Mesenchymal stem cell (in vitro differentiated cells and primary cell): ENCODE results near the gene NFIL3.
A peak's percentile ranks its signal among the peaks of the same experiment; 100 is the strongest.

ENCODE experiments used
- DNase-seq: peaks from one replicate; pipeline ENCODE4 v3.0.0-alpha.2; 2013
- H2AFZ ChIP-seq: one replicate; pipeline ENCODE4 v1.6.1; 2013; ENCODE audit warnings: low read depth, mild to moderate bottlenecking, control low read depth, inconsistent platforms, low read length, moderate library complexity
- H2AK5ac ChIP-seq: 2 replicates; pipeline ENCODE4 v1.6.1; 2013; ENCODE audit warnings: low read length, moderate library complexity, mild to moderate bottlenecking, inconsistent platforms; ENCODE audit not compliant: severe bottlenecking
- H2BK120ac ChIP-seq: one replicate; pipeline ENCODE4 v1.6.1; 2013; ENCODE audit warnings: low read depth, mild to moderate bottlenecking, inconsistent platforms, low read length, moderate library complexity
- H2BK12ac ChIP-seq, 2 experiments: one replicate each; pipeline ENCODE4 v1.6.1; 2013; ENCODE audit warnings: inconsistent platforms in 2 of 2, low read length in 2 of 2, mild to moderate bottlenecking in 2 of 2, moderate library complexity in 2 of 2, control low read depth in 1 of 2
- H2BK15ac ChIP-seq: one replicate; pipeline ENCODE4 v1.6.1; 2013; ENCODE audit warnings: mild to moderate bottlenecking, low read depth, inconsistent platforms; ENCODE audit not compliant: poor library complexity, severe bottlenecking
- H2BK5ac ChIP-seq: 2 replicates; pipeline ENCODE4 v1.6.1; 2013; ENCODE audit warnings: low read depth, mild to moderate bottlenecking, low read length, control low read depth, inconsistent platforms; ENCODE audit not compliant: poor library complexity, severe bottlenecking
- H3K14ac ChIP-seq, 2 experiments: one replicate each; pipeline ENCODE4 v1.6.1; 2013; ENCODE audit warnings: inconsistent platforms in 2 of 2, low read length in 2 of 2, control low read depth in 1 of 2, mild to moderate bottlenecking in 1 of 2, moderate library complexity in 1 of 2
- H3K18ac ChIP-seq, 2 experiments: one replicate each; pipeline ENCODE4 v1.6.1; 2013; ENCODE audit warnings: inconsistent platforms in 2 of 2, low read length in 2 of 2, control low read depth in 1 of 2, low read depth in 1 of 2, mild to moderate bottlenecking in 1 of 2
- H3K23ac ChIP-seq, 2 experiments: one replicate each; pipeline ENCODE4 v1.6.1; 2013; ENCODE audit warnings: inconsistent platforms in 2 of 2, low read length in 2 of 2, mild to moderate bottlenecking in 2 of 2, moderate library complexity in 2 of 2, control low read depth in 1 of 2
- H3K27ac ChIP-seq: 2 replicates; pipeline ENCODE4 v1.5.1; 2013; ENCODE audit warnings: mild to moderate bottlenecking, moderate library complexity, low read length, control low read depth, inconsistent platforms; ENCODE audit not compliant: poor library complexity, severe bottlenecking
- H3K27me3 ChIP-seq, 2 experiments: 2 replicates each; pipeline versions ENCODE4 v1.6.1 to v1.7.0; 2013; ENCODE audit warnings: low read length in 2 of 2, mild to moderate bottlenecking in 2 of 2, moderate library complexity in 2 of 2, control low read depth in 1 of 2, inconsistent platforms in 1 of 2; ENCODE audit not compliant: control insufficient read depth in 1 of 2, insufficient read depth in 1 of 2
- H3K36me3 ChIP-seq, 2 experiments: 2 replicates each; pipeline versions ENCODE4 v1.6.1 to v1.7.0; 2013; ENCODE audit warnings: low read length in 2 of 2, control low read depth in 1 of 2, inconsistent platforms in 1 of 2, low read depth in 1 of 2, mild to moderate bottlenecking in 1 of 2; ENCODE audit not compliant: insufficient read depth in 2 of 2, control insufficient read depth in 1 of 2
- H3K4ac ChIP-seq, 2 experiments: one replicate each; pipeline ENCODE4 v1.6.1; 2013; ENCODE audit warnings: inconsistent platforms in 2 of 2, low read length in 2 of 2, mild to moderate bottlenecking in 2 of 2, moderate library complexity in 2 of 2, control low read depth in 1 of 2, low read depth in 1 of 2
- H3K4me1 ChIP-seq: 2 replicates; pipeline ENCODE4 v1.6.1; 2013; ENCODE audit warnings: low read depth, low read length, control low read depth; ENCODE audit not compliant: control insufficient read depth, insufficient read depth
- H3K4me2 ChIP-seq: 2 replicates; pipeline ENCODE4 v1.6.1; 2013; ENCODE audit warnings: low read length, mild to moderate bottlenecking, inconsistent platforms; ENCODE audit not compliant: poor library complexity, severe bottlenecking
- H3K4me3 ChIP-seq, 2 experiments: 2 replicates each; pipeline versions ENCODE4 v1.5.1 to v1.7.0; 2013; ENCODE audit warnings: low read length in 2 of 2, mild to moderate bottlenecking in 2 of 2, control low read depth in 1 of 2, low read depth in 1 of 2; ENCODE audit not compliant: insufficient read depth in 1 of 2
- H3K79me1 ChIP-seq: replicated peaks from 2 replicates; pipeline ENCODE4 v1.6.1; 2013; ENCODE audit warnings: mild to moderate bottlenecking, control low read depth, low read length, inconsistent platforms; ENCODE audit not compliant: poor library complexity, severe bottlenecking
- H3K9ac ChIP-seq: 2 replicates; pipeline ENCODE4 v1.7.0; 2013; ENCODE audit warnings: mild to moderate bottlenecking, low read length, moderate library complexity
- H3K9me3 ChIP-seq: 2 replicates; pipeline ENCODE4 v1.7.0; 2013; ENCODE audit warnings: mild to moderate bottlenecking, low read length; ENCODE audit not compliant: control insufficient read depth
- H4K8ac ChIP-seq: one replicate; pipeline ENCODE4 v1.6.1; 2013; ENCODE audit warnings: inconsistent platforms, mild to moderate bottlenecking, low read length, moderate library complexity
- H4K91ac ChIP-seq: one replicate; pipeline ENCODE4 v1.6.1; 2013; ENCODE audit warnings: mild to moderate bottlenecking, low read length, inconsistent platforms
- WGBS: methylation state at CpG from one replicate; pipeline ENCODE4 v1.1.7; 2013; ENCODE audit warnings: mixed read lengths; 5-methylcytosine and 5-hydroxymethylcytosine counted together

Gene NFIL3

GRCh38 chr9:91429501-91429900 is 5.9 kb upstream of the NFIL3 start:
- peaks cover 6% of the 10 kb centered on the region for H3K4me1 ChIP-seq
- 86% methylated on average over 8 of the region's 8 CpGs for WGBS

GRCh38 chr9:91428927-91429351 is 5.3 kb upstream of the NFIL3 start:
- DNase-seq = no peak
- Histone ChIP-seq H3K4ac (no peak overlapping the region), H3K14ac (no peak overlapping the region), H3K27ac (no peak overlapping the region), H3K23ac (no peak overlapping the region), H2AFZ (no peak overlapping the region), H3K4me2 (no peak overlapping the region), H2BK120ac (no peak overlapping the region), H3K79me1 (peaks cover 1% of the 10 kb centered on the region), H3K9me3 (no peaks in the 10 kb centered on the region), H4K8ac (no peak overlapping the region), H2BK15ac (no peak overlapping the region), H3K36me3 (no peaks in the 10 kb centered on the region), H2BK5ac (no peak overlapping the region), H3K9ac (peak overlapping the region; percentile 67), H3K27me3 (no peaks in the 10 kb centered on the region), H2BK12ac (no peak overlapping the region), H2AK5ac (no peak overlapping the region), H3K4me1 (peaks cover 11% of the 10 kb centered on the region), H4K91ac (no peak overlapping the region), H3K18ac (no peak overlapping the region), H3K4me3 (no peak overlapping the region)
- WGBS = 71% methylated on average over 5 of the region's 5 CpGs

More at GRCh38 chr9:91429501-91429900, 5.9 kb upstream of the NFIL3 start:
- Histone ChIP-seq H3K14ac (no peak overlapping the region), H3K79me1 (no peaks in the 10 kb centered on the region), H3K9ac (peak overlapping the region; percentile 33), H3K4ac (no peak overlapping the region), H2BK120ac (no peak overlapping the region), H3K4me2 (no peak overlapping the region), H2BK12ac (no peak overlapping the region), H4K8ac (no peak overlapping the region), H3K9me3 (no peaks in the 10 kb centered on the region), H3K36me3 (no peaks in the 10 kb centered on the region), H2BK5ac (no peak overlapping the region), H4K91ac (no peak overlapping the region), H3K18ac (no peak overlapping the region), H2BK15ac (no peak overlapping the region), H3K23ac (no peak overlapping the region), H2AK5ac (no peak overlapping the region), H3K27me3 (no peaks in the 10 kb centered on the region), H3K27ac (no peak overlapping the region), H3K4me3 (no peak overlapping the region), H2AFZ (no peak overlapping the region)
- no peak for DNase-seq

GRCh38 chr9:91428436-91428835 is 4.8 kb upstream of the NFIL3 start:
- H3K4me3 ChIP-seq = peak overlapping the region in 1 of 2 experiments; percentile 44
- H2BK5ac ChIP-seq = no peak overlapping the region
- no peak for DNase-seq
- no peak overlapping the region for H3K4ac ChIP-seq
- H3K27me3 ChIP-seq = no peaks in the 10 kb centered on the region
- no peak overlapping the region for H2BK15ac ChIP-seq
- H3K4me2 ChIP-seq = no peak overlapping the region
- H2AK5ac ChIP-seq = no peak overlapping the region
- no peaks in the 10 kb centered on the region for H3K9me3 ChIP-seq
- no peak overlapping the region for H3K27ac ChIP-seq
- no peak overlapping the region for H3K23ac ChIP-seq
- no peak overlapping the region for H3K14ac ChIP-seq
- peaks cover 11% of the 10 kb centered on the region for H3K4me1 ChIP-seq
- H3K9ac ChIP-seq = peak overlapping the region; percentile 67
- H2AFZ ChIP-seq = no peak overlapping the region
- no peak overlapping the region for H2BK120ac ChIP-seq
- peaks cover 1% of the 10 kb centered on the region for H3K79me1 ChIP-seq
- no peak overlapping the region for H4K91ac ChIP-seq
- no peak overlapping the region for H4K8ac ChIP-seq
- H2BK12ac ChIP-seq = no peak overlapping the region
- H3K18ac ChIP-seq = no peak overlapping the region
- no peaks in the 10 kb centered on the region for H3K36me3 ChIP-seq
- WGBS = 100% methylated on average over 2 of the region's 2 CpGs

GRCh38 chr9:91427873-91428272 is 4.2 kb upstream of the NFIL3 start:
- Histone ChIP-seq H2BK12ac (no peak overlapping the region), H3K14ac (no peak overlapping the region), H3K79me1 (peaks cover 1% of the 10 kb centered on the region), H4K91ac (no peak overlapping the region), H3K18ac (no peak overlapping the region), H3K9ac (peak overlapping the region; percentile 67), H3K9me3 (no peaks in the 10 kb centered on the region), H4K8ac (no peak overlapping the region), H3K4me3 (peak overlapping the region in 1 of 2 experiments; percentile 44), H3K4me2 (no peak overlapping the region), H3K27ac (no peak overlapping the region), H3K23ac (no peak overlapping the region), H3K36me3 (no peaks in the 10 kb centered on the region), H3K4me1 (peaks cover 11% of the 10 kb centered on the region), H2AFZ (no peak overlapping the region), H2BK15ac (no peak overlapping the region), H2BK5ac (no peak overlapping the region), H2BK120ac (no peak overlapping the region), H3K27me3 (no peaks in the 10 kb centered on the region), H2AK5ac (no peak overlapping the region), H3K4ac (no peak overlapping the region)
- DNase-seq = no peak
- WGBS = no CpG with 5 or more reads among the region's 2 CpGs
